OCI-LY3 (cell line): ENCODE results near the gene TOGARAM1.

ENCODE experiments used
- EZH2phosphoT487 ChIP-seq: fragments of 200-600 bp; shearing (Covaris generic); IDR thresholded peaks from 2 replicates; pipeline ENCODE4 v1.6.1; 2018; ENCODE audit warnings: antibody characterized with exemption, mixed run types, low read depth
- TF ChIP-seq, protein P1 (sequence below): fragments of 200-600, 300-600 bp; sonication (generic); IDR thresholded peaks from 2 replicates; pipeline ENCODE4 v1.5.1; 2014; ENCODE audit warnings: antibody characterized with exemption, low read length, low read depth

DNA sequence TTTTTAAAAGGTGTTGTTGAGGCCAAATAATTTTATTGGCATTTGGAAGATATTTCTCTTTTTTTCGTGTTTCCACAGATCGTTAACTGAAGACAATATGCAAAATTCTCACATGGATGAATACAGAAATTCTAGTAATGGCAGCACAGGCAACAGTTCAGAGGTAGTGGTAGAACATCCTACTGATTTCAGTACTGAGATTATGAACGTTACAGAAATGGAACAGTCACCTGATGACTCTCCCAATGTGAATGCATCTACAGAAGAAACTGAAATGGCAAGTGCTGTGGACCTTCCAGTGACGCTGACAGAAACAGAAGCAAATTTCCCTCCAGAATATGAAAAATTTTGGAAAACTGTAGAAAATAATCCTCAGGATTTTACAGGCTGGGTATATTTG, 133.2 kb downstream of the TOGARAM1 start:
- TF ChIP-seq, protein P1, sequence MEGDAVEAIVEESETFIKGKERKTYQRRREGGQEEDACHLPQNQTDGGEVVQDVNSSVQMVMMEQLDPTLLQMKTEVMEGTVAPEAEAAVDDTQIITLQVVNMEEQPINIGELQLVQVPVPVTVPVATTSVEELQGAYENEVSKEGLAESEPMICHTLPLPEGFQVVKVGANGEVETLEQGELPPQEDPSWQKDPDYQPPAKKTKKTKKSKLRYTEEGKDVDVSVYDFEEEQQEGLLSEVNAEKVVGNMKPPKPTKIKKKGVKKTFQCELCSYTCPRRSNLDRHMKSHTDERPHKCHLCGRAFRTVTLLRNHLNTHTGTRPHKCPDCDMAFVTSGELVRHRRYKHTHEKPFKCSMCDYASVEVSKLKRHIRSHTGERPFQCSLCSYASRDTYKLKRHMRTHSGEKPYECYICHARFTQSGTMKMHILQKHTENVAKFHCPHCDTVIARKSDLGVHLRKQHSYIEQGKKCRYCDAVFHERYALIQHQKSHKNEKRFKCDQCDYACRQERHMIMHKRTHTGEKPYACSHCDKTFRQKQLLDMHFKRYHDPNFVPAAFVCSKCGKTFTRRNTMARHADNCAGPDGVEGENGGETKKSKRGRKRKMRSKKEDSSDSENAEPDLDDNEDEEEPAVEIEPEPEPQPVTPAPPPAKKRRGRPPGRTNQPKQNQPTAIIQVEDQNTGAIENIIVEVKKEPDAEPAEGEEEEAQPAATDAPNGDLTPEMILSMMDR, result no peak
- TF ChIP-seq EZH2phosphoT487, result no peak
